ENCODE measurements around the gene RUSC2.

GRCh38 chr9:35490155-35490909, 421 bp downstream of the RUSC2 start:
- TF ChIP-seq POLR2A (IDR thresholded peaks at IDR 0.05), result no peak
- no peak for TF ChIP-seq CTCF (IDR thresholded peaks at IDR 0.05)
- no peak for TF ChIP-seq POLR2AphosphoS5 (IDR thresholded peaks at IDR 0.05)
- no peak for TF ChIP-seq EP300 (IDR thresholded peaks at IDR 0.05)
